HL-60 (cell line): Measurements from ENCODE around the gene RAE1.

Experiments
- DNase-seq, 2 experiments: peaks; one replicate each; pipeline ENCODE4 v3.0.0-alpha.2; 2010 to 2020; ENCODE audit warnings: low read depth in 1 of 2, low spot score in 1 of 2
- H3K27ac ChIP-seq: fragments of 250-450 bp; sonication (Bioruptor Pico); replicated peaks from 2 replicates; pipeline ENCODE4 v1.5.1; 2020; ENCODE audit warnings: mild to moderate bottlenecking, moderate library complexity
- H3K27me3 ChIP-seq: fragments of 250-450 bp; sonication (Bioruptor Pico); 2 replicates; pipeline ENCODE4 v1.5.1; 2021; ENCODE audit warnings: mild to moderate bottlenecking, moderate library complexity; ENCODE audit not compliant: insufficient read depth, poor library complexity, severe bottlenecking
- H3K4me3 ChIP-seq: replicated peaks from 2 replicates; pipeline ENCODE4 v1.5.1; 2011; ENCODE audit warnings: mild to moderate bottlenecking, control low read depth, low read length; ENCODE audit not compliant: insufficient read depth
- CTCF ChIP-seq: IDR thresholded peaks from one replicate; pipeline ENCODE4 v1.5.1; 2011; ENCODE audit warnings: low read length, control low read depth, inconsistent platforms; ENCODE audit not compliant: insufficient read depth
- GABPA ChIP-seq: IDR thresholded peaks from 2 replicates; pipeline ENCODE4 v1.6.1; 2012; ENCODE audit warnings: low read depth
- POLR2AphosphoS5 ChIP-seq: IDR thresholded peaks from 2 replicates; pipeline ENCODE4 v1.6.1; 2012; ENCODE audit warnings: low read depth
- REST ChIP-seq: IDR thresholded peaks from 2 replicates; pipeline ENCODE4 v1.6.1; 2012; ENCODE audit warnings: low read depth; ENCODE audit not compliant: insufficient replicate concordance
- SPI1 ChIP-seq: IDR thresholded peaks from 2 replicates; pipeline ENCODE4 v1.6.1; 2012; ENCODE audit warnings: low read depth, mild to moderate bottlenecking, borderline replicate concordance

The RAE1 gene

GRCh38 chr20:57412347-57413029 lies 61.4 kb downstream of the RAE1 start:
- Histone ChIP-seq H3K4me3 (no peak overlapping the region), H3K27me3 (no peaks in the 10 kb centered on the region), H3K27ac (no peak overlapping the region)
- TF ChIP-seq POLR2AphosphoS5 (no peak), REST (no peak), CTCF (no peak), GABPA (no peak), SPI1 (no peak)
- DNase-seq, result no peak

- Histone ChIP-seq H3K27me3 (no peaks in the 10 kb centered on the region), H3K27ac (no peak overlapping the region), H3K4me3 (no peak overlapping the region)
- no peak for TF ChIP-seq CTCF
- TF ChIP-seq GABPA, result no peak
- TF ChIP-seq SPI1, result no peak
- TF ChIP-seq POLR2AphosphoS5, result no peak
- no peak for TF ChIP-seq REST
- DNase-seq, result no peak
Observed at GRCh38 chr20:57413986-57414385, 62.9 kb downstream of the RAE1 start.

GRCh38 chr20:57414867-57415592 lies 64.0 kb downstream of the RAE1 start:
- no peak for TF ChIP-seq GABPA
- TF ChIP-seq SPI1, result no peak
- no peak for TF ChIP-seq POLR2AphosphoS5
- no peak for TF ChIP-seq REST
- no peak for TF ChIP-seq CTCF
- no peak for DNase-seq
- Histone ChIP-seq H3K27ac (no peak overlapping the region), H3K27me3 (no peaks in the 10 kb centered on the region), H3K4me3 (no peak overlapping the region)
